ENCODE data around the gene GRAMD1A. TPM values are rescaled to one million over a fixed set of nuclear protein-coding genes. Genes with fewer than 3 reads are reported as not detected.

Gene GRAMD1A
- polyA plus RNA-seq, 1 of the 3 experiments (the other 2 are of a cell fraction) = 81.9 TPM

- H3K4me3 ChIP-seq (ENCODE audit: low read depth in 2 of 2, low read length in 1 of 2) = no peak overlapping the region
- ChIA-PET CTCF (interaction anchor here (1.2 to 1.7 kb wide), 2 partner anchors 28 to 376 kb away, joined by 3 to 4 read pairs; no protein-coding TSS in a partner anchor), POLR2A (no interaction called here)
- peaks cover 0 to 5% of the 10 kb centered on the region in 2 experiments; a peak in 1 of 4 replicates for H3K4me1 ChIP-seq (ENCODE audit: control insufficient read depth in 1 of 2, insufficient read depth in 2 of 2, low read depth in 1 of 2, low read length in 1 of 2)
- TF ChIP-seq GABPA (IDR thresholded peaks at IDR 0.05; ENCODE audit: low read depth) = no peak
- no peak for TF ChIP-seq FOXJ3 (CRISPR knock-in tag; IDR thresholded peaks at IDR 0.05)
- TF ChIP-seq ZBTB33 (IDR thresholded peaks at IDR 0.05; ENCODE audit: borderline replicate concordance, low read depth) = no peak
- TF ChIP-seq SMC3 (IDR thresholded peaks at IDR 0.05; ENCODE audit: low read depth, low read length) = no peak
- TF ChIP-seq YY1 (IDR thresholded peaks at IDR 0.05; ENCODE audit: low read depth) = no peak
- no peak for TF ChIP-seq JUND (IDR thresholded peaks at IDR 0.05)
- no peak for TF ChIP-seq MXI1 (IDR thresholded peaks at IDR 0.05; ENCODE audit: low read depth, low read length)
- TF ChIP-seq EP300 (IDR thresholded peaks at IDR 0.05; ENCODE audit: borderline replicate concordance in 1 of 2, low read depth in 1 of 2, low read length in 1 of 2) = no peak
- no peak for TF ChIP-seq RFX5 (IDR thresholded peaks at IDR 0.05; ENCODE audit: low read length)
- TF ChIP-seq REST (IDR thresholded peaks at IDR 0.05; ENCODE audit: low read depth, low read length) = no peak
- no peak for TF ChIP-seq USF2 (IDR thresholded peaks at IDR 0.05; ENCODE audit: borderline replicate concordance, low read depth, low read length)
- no peak for TF ChIP-seq MEF2A (IDR thresholded peaks at IDR 0.05; ENCODE audit: borderline replicate concordance, low read depth)
- no peak for TF ChIP-seq IRF3 (IDR thresholded peaks at IDR 0.05; ENCODE audit: low read depth, low read length)
- no peak for TF ChIP-seq FOXM1 (IDR thresholded peaks at IDR 0.05; ENCODE audit: low read depth)
- H3F3A ChIP-seq (replicated peaks; ENCODE audit: insufficient read depth) = no peaks in the 10 kb centered on the region
- H3K9ac ChIP-seq = no peak overlapping the region
- no peak for DNase-seq
- no peaks in the 10 kb centered on the region for H3K27me3 ChIP-seq (ENCODE audit: insufficient read depth)
- no peak overlapping the region for H3K4me2 ChIP-seq
- H3K36me3 ChIP-seq (replicated peaks in 1 of 2; ENCODE audit: control insufficient read depth in 1 of 2, insufficient read depth in 2 of 2, low read length in 1 of 2) = peaks cover 34 to 57% of the 10 kb centered on the region in 2 experiments
- H3K27ac ChIP-seq (ENCODE audit: low read depth in 2 of 2, low read length in 1 of 2) = no peak overlapping the region
- H2AFZ ChIP-seq (ENCODE audit: low read depth) = no peak overlapping the region
- no peaks in the 10 kb centered on the region for H3K79me2 ChIP-seq (ENCODE audit: insufficient read depth)
- no peaks in the 10 kb centered on the region for H4K20me1 ChIP-seq (ENCODE audit: insufficient read depth)
- WGBS (ENCODE audit: low lambda C conversion rate) = 98% methylated on average over 6 of the region's 6 CpGs
- no peaks in the 10 kb centered on the region for H3K9me2 ChIP-seq
- no peaks in the 10 kb centered on the region for H3K9me3 ChIP-seq
Observed at GRCh38 chr19:35015954-35016351, 15.8 kb downstream of the GRAMD1A start.

Data from SK-N-SH (cell line).